Measurements from ENCODE around the gene MEGF10. TPM values are rescaled to one million over a fixed set of nuclear protein-coding genes. Genes with fewer than 3 reads are reported as not detected.

Gene MEGF10
- total RNA-seq, 1 donor from 2014 or later: 96.1 TPM

GRCh38 chr5:127508644-127509373 is 218.2 kb downstream of the MEGF10 start:
- no peak overlapping the region for H3K27ac Mint-ChIP-seq (ENCODE audit: unreplicated experiment)
- TF ChIP-seq CTCF (conservative IDR thresholded peaks at IDR 0.05): no peak

More at GRCh38 chr5:127508644-127509373, 218.2 kb downstream of the MEGF10 start:
- no peaks in the 10 kb centered on the region for H3K9me3 Mint-ChIP-seq
- H3K4me1 Mint-ChIP-seq: no peaks in the 10 kb centered on the region
- no peaks in the 10 kb centered on the region for H3K36me3 Mint-ChIP-seq (ENCODE audit: low read depth)
- no peaks in the 10 kb centered on the region for H3K27me3 Mint-ChIP-seq (ENCODE audit: low read depth)
- no peak for DNase-seq (ENCODE audit: low read depth, low spot score)
- H3K4me3 Mint-ChIP-seq: no peak overlapping the region

Other genes with a start within 250 kb of the MEGF10 start
- 2.3 and 3.0 TPM in 2 replicates for gene C5orf63, start 217.3 kb upstream of the MEGF10 start, total RNA-seq
- 58.6 and 63.1 TPM in 2 replicates for gene PRRC1, start 226.8 kb downstream of the MEGF10 start, total RNA-seq

All from neural crest cell (in vitro differentiated cells).